Measurements from ENCODE around the gene DHRS1. TPM values are rescaled to one million over a fixed set of nuclear protein-coding genes. Genes with fewer than 3 reads are reported as not detected.
A peak's percentile ranks its signal among the peaks of the same experiment; 100 is the strongest.
"Not testable (repeated sequence)": the region's sequence is repeated elsewhere in the genome, so short reads cannot be mapped to it uniquely, and the experiment has no call there.

Gene DHRS1
- total RNA-seq, 2 donors from 2014 or later = 14.0 to 17.9 TPM

- peak; percentile 72 for DNase-seq (ENCODE audit: low spot score)
- intact Hi-C loops (cut with DNase I) = loop anchor here in 1 of 2 donors (10.0 kb wide), 1 partner anchor 45 kb away; the partner anchor contains the start of gene CIDEB
These were observed 40.1 kb downstream of the DHRS1 start for GRCh38 chr14:24259282-24260025.

- intact Hi-C loops (cut with DNase I) = loop anchor here in 1 of 2 donors (10.0 kb wide), 1 partner anchor 46 kb away; the partner anchor contains the start of gene CIDEB
- peak; percentile 67 for DNase-seq (ENCODE audit: low spot score)
These were observed 40.9 kb downstream of the DHRS1 start for GRCh38 chr14:24258548-24259265.

GRCh38 chr14:24258119-24258518 is 41.5 kb downstream of the DHRS1 start:
- peak; percentile 74 for DNase-seq (ENCODE audit: low spot score)
- intact Hi-C loops (cut with DNase I) = loop anchor here in 1 of 2 donors (10.0 kb wide), 1 partner anchor 47 kb away; the partner anchor contains the start of gene CIDEB

- DNase-seq (ENCODE audit: low spot score) = peak; percentile 60
- intact Hi-C loops (cut with DNase I) = loop anchor here in 1 of 2 donors (10.0 kb wide), 1 partner anchor 48 kb away; the partner anchor contains the start of gene CIDEB
These were observed 42.6 kb downstream of the DHRS1 start for GRCh38 chr14:24256960-24257359.

- peak; percentile 68 for DNase-seq (ENCODE audit: low spot score)
- intact Hi-C loops (cut with DNase I) = loop anchor here in 1 of 2 donors (10.0 kb wide), 1 partner anchor 49 kb away; the partner anchor contains the start of gene CIDEB
These were observed 43.5 kb downstream of the DHRS1 start for GRCh38 chr14:24255931-24256711.

- intact Hi-C loops (cut with DNase I) = loop anchor here in 1 of 2 donors (10.0 kb wide), 1 partner anchor 49 kb away; the partner anchor contains the start of gene CIDEB
- peak; percentile 60 for DNase-seq (ENCODE audit: low spot score)
These were observed 44.1 kb downstream of the DHRS1 start for GRCh38 chr14:24255438-24255837.

- intact Hi-C loops (cut with DNase I) = loop anchor here in 1 of 2 donors (10.0 kb wide), 1 partner anchor 50 kb away; the partner anchor contains the start of gene CIDEB
These were observed 44.8 kb downstream of the DHRS1 start for GRCh38 chr14:24254630-24255392.

GRCh38 chr14:24253936-24254335 is 45.6 kb downstream of the DHRS1 start:
- peak; percentile 78 for DNase-seq (ENCODE audit: low spot score)
- intact Hi-C loops (cut with DNase I) = loop anchor here in 1 of 2 donors (10.0 kb wide), 1 partner anchor 51 kb away; the partner anchor contains the start of gene CIDEB

More at GRCh38 chr14:24254630-24255392, 44.8 kb downstream of the DHRS1 start:
- DNase-seq (ENCODE audit: low spot score) = peak; percentile 49

GRCh38 chr14:24252289-24253124 is 47.1 kb downstream of the DHRS1 start:
- peak; percentile 50 for DNase-seq (ENCODE audit: low spot score)
- intact Hi-C loops (cut with DNase I) = loop anchor here in 1 of 2 donors (10.0 kb wide), 1 partner anchor 52 kb away; the partner anchor contains the start of gene CIDEB

GRCh38 chr14:24251880-24252288 is 47.7 kb downstream of the DHRS1 start:
- intact Hi-C loops (cut with DNase I) = loop anchor here in 1 of 2 donors (10.0 kb wide), 1 partner anchor 53 kb away; the partner anchor contains the start of gene CIDEB
- no peak for DNase-seq (ENCODE audit: low spot score)

GRCh38 chr14:24250354-24250753 is 49.2 kb downstream of the DHRS1 start:
- intact Hi-C loops (cut with DNase I) = loop anchor here in 1 of 2 donors (10.0 kb wide), 1 partner anchor 54 kb away; the partner anchor contains the start of gene CIDEB

GRCh38 chr14:24249230-24250021 is 50.2 kb downstream of the DHRS1 start:
- no peak for DNase-seq (ENCODE audit: low spot score)
- intact Hi-C loops (cut with DNase I) = loop anchor here in 1 of 2 donors (10.0 kb wide), 1 partner anchor 55 kb away; the partner anchor contains the start of gene CIDEB

More at GRCh38 chr14:24250354-24250753, 49.2 kb downstream of the DHRS1 start:
- DNase-seq (ENCODE audit: low spot score) = peak; percentile 18

GRCh38 chr14:24247422-24247821 is 52.2 kb downstream of the DHRS1 start:
- DNase-seq (ENCODE audit: low spot score) = no peak
- intact Hi-C loops (cut with DNase I) = no loop called here

GRCh38 chr14:24246765-24247212 is 52.8 kb downstream of the DHRS1 start:
- intact Hi-C loops (cut with DNase I) = no loop called here
- no peak for DNase-seq (ENCODE audit: low spot score)

- intact Hi-C loops (cut with DNase I); DNase-seq (ENCODE audit: low spot score): not testable (repeated sequence)
These were observed 54.2 kb downstream of the DHRS1 start for GRCh38 chr14:24245350-24245749.

- intact Hi-C loops (cut with DNase I) = loop anchor here in 1 of 2 donors (2.0 kb wide), 1 partner anchor 53 kb away; no protein-coding TSS in a partner anchor
- no peak for DNase-seq (ENCODE audit: low spot score)
These were observed 56.2 kb downstream of the DHRS1 start for GRCh38 chr14:24243336-24243836.
